ENCODE data around the gene UBE2J1. TPM values are rescaled to one million over a fixed set of nuclear protein-coding genes. Genes with fewer than 3 reads are reported as not detected.

Gene UBE2J1
- total RNA-seq, 6 experiments from 2014 or later = 35.9 to 45.2 (median 41.9) TPM

DNA sequence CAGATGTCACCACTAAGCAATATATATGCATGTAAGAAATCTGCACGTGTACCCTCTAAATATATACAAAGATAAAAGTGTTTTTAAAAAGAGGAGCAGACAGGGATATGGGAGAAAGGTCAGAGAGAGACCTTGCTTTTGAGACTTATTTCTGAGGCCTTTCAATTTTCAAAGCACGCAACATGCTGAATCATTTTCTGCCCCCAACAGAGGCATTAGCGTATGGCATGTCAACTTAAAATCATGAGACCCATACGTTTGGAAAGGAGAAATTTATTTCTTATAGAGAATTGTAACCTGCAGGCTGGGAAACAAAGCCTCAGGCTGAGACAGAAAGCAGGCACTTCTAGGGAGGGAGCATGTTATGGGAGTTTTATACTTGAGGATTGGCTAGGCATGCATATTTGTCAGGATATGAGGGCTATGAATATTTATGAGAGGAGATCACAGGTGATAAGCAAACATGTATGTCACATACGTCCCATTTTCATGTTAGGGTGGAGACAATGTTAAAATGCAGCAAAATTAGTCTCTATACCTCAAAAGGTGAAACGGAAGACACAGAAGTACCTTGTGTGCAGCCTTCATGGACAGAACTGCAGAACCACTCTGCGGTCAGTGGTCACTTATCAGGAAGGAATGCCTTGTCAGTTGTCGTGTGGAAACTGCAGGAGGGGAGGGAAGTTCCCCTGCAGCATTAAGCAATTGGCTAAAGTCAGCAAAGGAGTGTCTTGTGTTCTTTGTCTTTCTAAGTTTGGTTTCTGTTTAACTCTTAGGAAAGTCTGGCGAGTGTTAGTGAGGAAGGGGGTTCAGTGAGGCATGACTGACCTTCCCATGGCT lies 31.2 kb downstream of the UBE2J1 start:
- Mint-ChIP-seq H3K36me3 (ENCODE audit: low read depth) (peaks cover 20% of the 10 kb centered on the region), H3K4me1 (ENCODE audit: low read depth) (no peaks in the 10 kb centered on the region), H3K27ac (no peak overlapping the region), H3K4me3 (no peak overlapping the region), H3K27me3 (ENCODE audit: insufficient read depth) (no peaks in the 10 kb centered on the region), H3K9me3 (no peaks in the 10 kb centered on the region)
- TF ChIP-seq, protein P1, sequence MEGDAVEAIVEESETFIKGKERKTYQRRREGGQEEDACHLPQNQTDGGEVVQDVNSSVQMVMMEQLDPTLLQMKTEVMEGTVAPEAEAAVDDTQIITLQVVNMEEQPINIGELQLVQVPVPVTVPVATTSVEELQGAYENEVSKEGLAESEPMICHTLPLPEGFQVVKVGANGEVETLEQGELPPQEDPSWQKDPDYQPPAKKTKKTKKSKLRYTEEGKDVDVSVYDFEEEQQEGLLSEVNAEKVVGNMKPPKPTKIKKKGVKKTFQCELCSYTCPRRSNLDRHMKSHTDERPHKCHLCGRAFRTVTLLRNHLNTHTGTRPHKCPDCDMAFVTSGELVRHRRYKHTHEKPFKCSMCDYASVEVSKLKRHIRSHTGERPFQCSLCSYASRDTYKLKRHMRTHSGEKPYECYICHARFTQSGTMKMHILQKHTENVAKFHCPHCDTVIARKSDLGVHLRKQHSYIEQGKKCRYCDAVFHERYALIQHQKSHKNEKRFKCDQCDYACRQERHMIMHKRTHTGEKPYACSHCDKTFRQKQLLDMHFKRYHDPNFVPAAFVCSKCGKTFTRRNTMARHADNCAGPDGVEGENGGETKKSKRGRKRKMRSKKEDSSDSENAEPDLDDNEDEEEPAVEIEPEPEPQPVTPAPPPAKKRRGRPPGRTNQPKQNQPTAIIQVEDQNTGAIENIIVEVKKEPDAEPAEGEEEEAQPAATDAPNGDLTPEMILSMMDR (IDR thresholded peaks at IDR 0.05) = no peak
- no peak for DNase-seq

DNA sequence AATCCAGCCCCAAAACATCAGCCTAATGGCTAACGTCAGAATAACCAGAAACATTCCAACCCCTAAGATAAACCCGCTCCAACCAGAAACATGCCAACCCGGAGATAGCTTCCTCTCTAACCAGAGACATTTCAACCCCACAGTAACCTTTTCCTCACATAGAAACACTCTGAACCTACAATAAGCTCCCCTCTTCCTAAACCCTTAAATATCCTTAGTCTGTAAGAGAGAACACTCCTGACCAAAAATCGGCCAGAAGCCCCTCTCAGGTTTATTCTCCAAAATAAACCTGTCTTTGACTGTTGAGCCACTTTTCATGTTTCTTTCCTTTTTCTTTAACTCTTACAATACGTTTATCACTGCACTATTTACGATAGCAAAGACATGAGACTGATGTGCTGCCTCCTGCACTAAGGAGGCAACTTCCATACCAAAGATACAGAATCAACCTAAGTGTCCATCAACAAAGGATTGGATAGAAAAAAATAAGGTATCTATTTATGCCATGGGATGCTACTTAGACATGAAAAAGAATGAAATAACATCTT lies 32.4 kb downstream of the UBE2J1 start:
- Mint-ChIP-seq H3K36me3 (ENCODE audit: low read depth) (peaks cover 19% of the 10 kb centered on the region), H3K4me3 (no peak overlapping the region), H3K27me3 (ENCODE audit: insufficient read depth) (no peaks in the 10 kb centered on the region), H3K9me3 (no peaks in the 10 kb centered on the region), H3K27ac (no peak overlapping the region), H3K4me1 (ENCODE audit: low read depth) (no peaks in the 10 kb centered on the region)
- TF ChIP-seq, protein P1 (IDR thresholded peaks at IDR 0.05) = no peak
- DNase-seq = no peak

DNA sequence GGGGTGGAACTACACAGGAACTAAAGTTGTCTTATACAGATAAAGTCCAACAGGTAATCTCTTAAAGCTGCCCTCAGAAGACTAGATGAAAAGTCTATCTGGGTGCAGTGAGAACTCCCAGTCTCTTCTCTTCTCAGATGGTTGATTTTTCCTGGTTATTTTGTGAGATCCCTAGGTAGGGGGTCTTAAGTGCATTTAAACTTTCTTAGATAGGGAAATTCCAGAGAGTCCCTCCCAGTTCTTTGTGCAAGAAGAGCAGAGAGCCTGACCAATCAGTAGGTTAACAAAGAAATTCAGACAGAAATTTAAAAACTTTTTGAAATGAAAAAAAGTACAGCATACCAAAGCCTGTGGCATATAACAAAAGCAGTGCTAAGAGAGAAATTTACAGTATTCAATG lies 35.5 kb downstream of the UBE2J1 start:
- DNase-seq = no peak
- TF ChIP-seq, protein P1 (IDR thresholded peaks at IDR 0.05) = no peak
- Mint-ChIP-seq H3K4me1 (ENCODE audit: low read depth) (peaks cover 21% of the 10 kb centered on the region), H3K4me3 (no peak overlapping the region), H3K36me3 (ENCODE audit: low read depth) (peaks cover 24% of the 10 kb centered on the region), H3K27me3 (ENCODE audit: insufficient read depth) (no peaks in the 10 kb centered on the region; the same call in 1 of the 2 replicates), H3K9me3 (no peaks in the 10 kb centered on the region), H3K27ac (no peak overlapping the region)

DNA sequence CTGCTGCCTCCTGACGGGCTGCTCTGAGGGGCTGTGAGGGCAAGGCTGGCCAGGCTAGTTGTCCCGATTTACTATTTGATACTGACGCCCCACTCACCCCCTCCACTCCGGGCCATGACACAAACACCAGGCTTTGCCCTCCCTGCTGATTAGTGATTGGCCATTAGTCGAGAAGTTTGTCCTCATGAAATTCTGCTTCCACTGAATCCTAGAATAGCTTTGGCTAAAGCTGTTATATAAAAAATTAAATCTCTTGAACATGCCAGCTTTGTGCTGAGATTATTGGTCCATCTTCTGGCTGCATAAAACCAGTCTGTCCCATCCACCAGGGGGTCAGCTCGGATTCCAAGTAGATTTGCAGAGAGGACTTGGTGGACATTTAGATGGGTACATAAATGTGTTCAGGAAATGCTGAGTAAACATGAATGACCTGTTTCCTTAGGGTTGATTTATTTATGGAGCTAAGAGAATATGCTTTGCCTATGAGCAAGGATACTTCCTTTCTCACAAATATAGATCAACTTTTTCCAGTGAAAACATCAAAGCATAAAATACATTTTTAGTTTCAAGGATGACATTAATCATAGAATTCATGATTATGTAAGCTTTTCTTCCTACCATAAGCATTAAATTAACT lies 37.2 kb downstream of the UBE2J1 start, which contains the start of gene GABRR2:
Gene GABRR2 (minus strand): TSS at position 51 of the 637 bp plus-strand sequence. CDS start 134 bp downstream, outside the sequence.
- DNase-seq = no peak
- Mint-ChIP-seq H3K36me3 (ENCODE audit: low read depth) (peaks cover 15% of the 10 kb centered on the region; the same call in 1 of the 2 replicates), H3K27me3 (ENCODE audit: insufficient read depth) (peaks cover 2% of the 10 kb centered on the region), H3K4me3 (no peak within 1 kb of the TSS), H3K9me3 (no peaks in the 10 kb centered on the region), H3K27ac (no peak within 1 kb of the TSS), H3K4me1 (ENCODE audit: low read depth) (peaks cover 38% of the 10 kb centered on the region)
- TF ChIP-seq, protein P1 (IDR thresholded peaks at IDR 0.05) = no peak

DNA sequence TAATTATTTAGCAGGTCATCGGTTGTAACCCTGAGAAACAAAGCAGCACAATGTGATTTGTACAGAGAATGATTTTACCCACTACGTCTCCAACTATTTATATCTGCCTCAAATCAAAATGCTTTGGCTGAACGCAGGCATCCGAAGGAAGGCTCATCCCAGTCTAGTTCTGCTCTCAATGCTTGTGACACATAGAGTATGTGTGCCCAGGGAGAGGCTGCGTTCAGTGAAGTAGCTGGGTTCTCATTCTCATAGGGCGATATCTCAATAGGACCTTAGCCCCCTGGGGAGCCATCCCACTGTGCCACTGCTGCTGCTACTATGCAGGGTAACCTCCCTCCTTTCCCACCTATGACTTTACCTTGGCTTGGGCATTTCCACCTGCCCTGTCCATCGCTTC lies 37.8 kb downstream of the UBE2J1 start:
- TF ChIP-seq, protein P1 (IDR thresholded peaks at IDR 0.05) = no peak
- Mint-ChIP-seq H3K36me3 (ENCODE audit: low read depth) (peaks cover 9% of the 10 kb centered on the region; the same call in 1 of the 2 replicates), H3K4me1 (ENCODE audit: low read depth) (peaks cover 42% of the 10 kb centered on the region), H3K4me3 (no peak overlapping the region), H3K27ac (no peak overlapping the region), H3K9me3 (no peaks in the 10 kb centered on the region), H3K27me3 (ENCODE audit: insufficient read depth) (peaks cover 2% of the 10 kb centered on the region)
- DNase-seq = no peak

Measured in HFFc6 (cell line).